K562 (cell line): ENCODE data around the gene EFHB. TPM values are rescaled to one million over a fixed set of nuclear protein-coding genes. Genes with fewer than 3 reads are reported as not detected.

Source experiments
- BCOR ChIP-seq: fragments of 450-650 bp; IDR thresholded peaks from 2 replicates; pipeline ENCODE4 v1.6.1; 2016
- BRCA1 ChIP-seq, 2 experiments: fragments of 450-650 bp in 1 of 2; sonication (generic) in 1 of 2; formaldehyde crosslinking in 1 of 2; IDR thresholded peaks; 2 replicates each; pipeline versions ENCODE4 v1.5.0 to v1.6.1; 2017 to 2020; ENCODE audit warnings: mild to moderate bottlenecking in 1 of 2, missing genetic modification reagents in 1 of 2
- CBX8 ChIP-seq: fragments of 200-600 bp; sonication (generic); IDR thresholded peaks from 2 replicates; pipeline ENCODE4 v1.6.1; 2012; ENCODE audit warnings: borderline replicate concordance, mixed run types, low read depth, mild to moderate bottlenecking, moderate library complexity, mixed read lengths, low read length, control low read depth, inconsistent platforms; ENCODE audit not compliant: poor library complexity, severe bottlenecking; ENCODE audit errors: extremely low read depth
- ESRRA ChIP-seq: fragments of 450-650 bp; IDR thresholded peaks from 2 replicates; pipeline ENCODE4 v1.6.1; 2014; ENCODE audit warnings: low read depth, mild to moderate bottlenecking, moderate library complexity, borderline replicate concordance
- FOXA1 ChIP-seq: fragments of 450-650 bp; IDR thresholded peaks from 2 replicates; pipeline ENCODE4 v1.6.1; 2016; ENCODE audit warnings: mild to moderate bottlenecking, borderline replicate concordance
- FOXM1 ChIP-seq, 2 experiments: fragments of 450-650 bp in 1 of 2; sonication (generic) in 1 of 2; formaldehyde crosslinking in 1 of 2; IDR thresholded peaks; 2 replicates each; pipeline versions ENCODE4 v1.6.1 to v1.9.0; 2017 to 2022; ENCODE audit warnings: low read depth in 2 of 2, mild to moderate bottlenecking in 2 of 2, missing genetic modification reagents in 1 of 2, moderate library complexity in 1 of 2
- NELFE ChIP-seq: IDR thresholded peaks from 2 replicates; pipeline ENCODE4 v1.6.1; 2011; ENCODE audit warnings: mild to moderate bottlenecking; ENCODE audit not compliant: insufficient read depth, insufficient read length
- NFE2L1 ChIP-seq: fragments of 450-650 bp; IDR thresholded peaks from 2 replicates; pipeline ENCODE4 v1.6.1; 2016; ENCODE audit warnings: missing genetic modification characterization, low read depth, mild to moderate bottlenecking, missing compliant biosample characterization, moderate library complexity, borderline replicate concordance
- NR3C1 ChIP-seq: sonication (generic); formaldehyde crosslinking; IDR thresholded peaks from 2 replicates; pipeline ENCODE4 v1.8.1; 2022; ENCODE audit warnings: missing genetic modification reagents
- POLR3A ChIP-seq: IDR thresholded peaks from 2 replicates; pipeline ENCODE4 v1.6.1; 2011; ENCODE audit warnings: borderline replicate concordance, mild to moderate bottlenecking, moderate library complexity; ENCODE audit not compliant: insufficient read length, insufficient read depth; ENCODE audit errors: extremely low read depth
- RFX7 ChIP-seq: fragments of 250-450 bp; sonication (Bioruptor Pico); IDR thresholded peaks from 2 replicates; pipeline ENCODE4 v1.5.1; 2021; ENCODE audit warnings: mild to moderate bottlenecking
- SRSF7 ChIP-seq: fragments of 200-400 bp; formaldehyde crosslinking; optimal IDR thresholded peaks from 2 replicates; pipeline ENCODE3; 2017; ENCODE audit warnings: mild to moderate bottlenecking, low read depth, low read length
- STAG1 ChIP-seq: sonication (generic); formaldehyde crosslinking; IDR thresholded peaks from 2 replicates; pipeline ENCODE4 v1.5.0; 2020; ENCODE audit warnings: missing genetic modification reagents, borderline replicate concordance
- TCF7 ChIP-seq: sonication (generic); IDR thresholded peaks from 2 replicates; pipeline ENCODE4 v1.6.1; 2016; ENCODE audit warnings: antibody characterized with exemption, borderline replicate concordance
- TOE1 ChIP-seq, 2 experiments: fragments of 450-650 bp in 1 of 2; sonication (generic) in 1 of 2; formaldehyde crosslinking in 1 of 2; IDR thresholded peaks; 2 replicates each; pipeline versions ENCODE4 v1.7.1 to v1.8.0; 2016 to 2022; ENCODE audit warnings: borderline replicate concordance in 2 of 2, mild to moderate bottlenecking in 2 of 2, antibody characterized with exemption in 1 of 2, inconsistent platforms in 1 of 2, low read depth in 1 of 2, missing genetic modification reagents in 1 of 2, moderate library complexity in 1 of 2
- ZBED1 ChIP-seq: IDR thresholded peaks from 2 replicates; pipeline ENCODE4 v1.6.1; 2014
- ZKSCAN1 ChIP-seq: fragments of 150-350 bp; IDR thresholded peaks from 2 replicates; pipeline ENCODE4 v1.6.1; 2016; ENCODE audit warnings: low read depth, low read length
- ZNF175 ChIP-seq: fragments of 200-800 bp; sonication (Bioruptor generic); IDR thresholded peaks from 2 replicates; pipeline ENCODE4 v1.6.1; 2016; ENCODE audit warnings: low read depth, mild to moderate bottlenecking, missing genetic modification characterization, missing compliant biosample characterization
- ZNF282 ChIP-seq: sonication (generic); formaldehyde crosslinking; IDR thresholded peaks from 2 replicates; pipeline ENCODE4 v1.8.1; 2023; ENCODE audit warnings: missing genetic modification reagents
- ZNF347 ChIP-seq: fragments of 450-650 bp; formaldehyde crosslinking; IDR thresholded peaks from 2 replicates; pipeline ENCODE4 v1.4.0; 2020; ENCODE audit warnings: low read depth, mild to moderate bottlenecking, moderate library complexity
- ZNF583 ChIP-seq: fragments of 250-450 bp; sonication (Bioruptor Pico); IDR thresholded peaks from 2 replicates; pipeline ENCODE4 v1.4.0; 2020
- polyA plus RNA-seq, 8 experiments: library from polyadenylated mRNA; depleted of rRNA in 4 of 8; stranded (reverse) in 5 of 8; unstranded in 3 of 8; fragments of >200 nt; fragmentation: Nextera tagmentation in 2 of 8; fragmentation: Illumina TruSeq in 1 of 8; extraction: Ambion mirVana in 2 of 8; extraction: Trizol in 1 of 8; gene quantifications; 2 replicates each; pipeline versions ENCODE4 v1.2.1 to v1.2.3, GENCODE V29; 2011 to 2014; ENCODE audit warnings: inconsistent platforms in 1 of 8, missing spikeins in 1 of 8
- total RNA-seq, 7 experiments: library from RNA; depleted of rRNA in 6 of 7; stranded (reverse); fragments of >200 nt in 6 of 7; fragmentation: Illumina TruSeq in 2 of 7; extraction: Trizol in 2 of 7; gene quantifications; 2 replicates each; pipeline versions ENCODE4 v1.2.1 to v1.2.3, GENCODE V29; 2011 to 2021; ENCODE audit warnings: low replicate concordance in 1 of 7
- TF ChIP-seq, protein P1 (sequence below): fragments of 450-650 bp; IDR thresholded peaks from 2 replicates; pipeline ENCODE4 v1.6.1; 2016
- TF ChIP-seq, protein P2 (sequence below): sonication (generic); formaldehyde crosslinking; IDR thresholded peaks from 2 replicates; pipeline ENCODE4 v1.8.0; 2023; ENCODE audit warnings: mild to moderate bottlenecking, missing genetic modification reagents
- TF ChIP-seq, protein P3 (sequence below): fragments of 450-650 bp; IDR thresholded peaks from 2 replicates; pipeline ENCODE4 v1.6.1; 2017; ENCODE audit warnings: antibody characterized with exemption

The EFHB gene
- total and polyA plus RNA-seq, 9 of the 15 experiments (the other 6 are each of a cell fraction or from before 2014, with no cell fraction given): 1.5 to 4.0 (median 1.8) TPM

DNA sequence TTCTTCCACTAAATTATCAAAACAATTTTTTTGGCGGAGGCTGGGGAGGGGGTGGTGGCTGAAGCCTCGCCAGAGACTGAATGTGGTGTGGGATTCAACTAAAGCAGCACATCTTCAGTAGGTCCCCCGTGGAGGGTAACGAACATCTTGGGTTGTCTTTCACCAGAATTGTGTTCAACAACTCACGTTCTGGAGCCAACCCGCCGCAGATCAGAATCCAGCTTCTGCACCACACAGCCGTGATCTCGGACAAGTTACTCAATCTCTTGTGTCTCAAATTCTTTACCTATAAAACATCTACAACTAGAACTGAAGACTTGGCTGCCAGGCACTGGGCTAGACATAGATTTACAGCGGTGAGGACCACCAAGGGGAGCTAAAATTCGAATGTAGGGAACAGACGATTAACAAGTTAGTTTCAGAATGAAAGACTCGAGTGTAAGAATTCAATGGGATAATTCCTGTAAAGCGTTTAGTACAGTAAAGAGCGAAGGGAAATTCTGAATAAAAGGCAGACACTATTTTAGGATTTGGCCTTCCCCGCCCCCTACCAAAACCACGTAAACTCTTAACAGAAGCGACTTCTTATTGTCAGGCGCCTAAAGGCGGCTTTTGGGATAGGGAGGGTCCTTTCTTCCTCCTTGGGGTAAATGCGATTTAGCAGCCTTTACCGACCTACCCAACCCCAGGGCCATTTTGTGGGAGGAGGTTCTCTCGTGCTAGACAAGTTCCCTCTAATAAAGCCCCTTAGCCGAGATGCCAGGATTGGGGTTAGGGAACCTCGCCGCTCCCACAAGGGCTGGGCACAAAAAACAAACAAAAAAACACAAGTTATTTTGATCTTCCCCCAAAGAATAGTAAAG lies 12.2 kb upstream of the EFHB start (continued):
- 0 out of 2 replicates have a peak, but pooled peaks have one; percentile 41 for TF ChIP-seq FOXM1 (IDR thresholded peaks at IDR 0.05; ENCODE audit: low read depth)
- no peak for TF ChIP-seq FOXM1 (CRISPR knock-in tag; IDR thresholded peaks at IDR 0.05; ENCODE audit: low read depth)
- no peak for TF ChIP-seq ZNF175
- no peak for TF ChIP-seq NR3C1
- TF ChIP-seq FOXA1: no peak
- no peak for TF ChIP-seq BRCA1 (IDR thresholded peaks at IDR 0.05)
- no peak for TF ChIP-seq BRCA1 (CRISPR knock-in tag; IDR thresholded peaks at IDR 0.05)
- no peak for TF ChIP-seq ZKSCAN1
- no peak; the same call in 1 of the 2 replicates for TF ChIP-seq ESRRA
- no peak for TF ChIP-seq ZBED1
- TF ChIP-seq BCOR: no peak
- TF ChIP-seq, protein P1, sequence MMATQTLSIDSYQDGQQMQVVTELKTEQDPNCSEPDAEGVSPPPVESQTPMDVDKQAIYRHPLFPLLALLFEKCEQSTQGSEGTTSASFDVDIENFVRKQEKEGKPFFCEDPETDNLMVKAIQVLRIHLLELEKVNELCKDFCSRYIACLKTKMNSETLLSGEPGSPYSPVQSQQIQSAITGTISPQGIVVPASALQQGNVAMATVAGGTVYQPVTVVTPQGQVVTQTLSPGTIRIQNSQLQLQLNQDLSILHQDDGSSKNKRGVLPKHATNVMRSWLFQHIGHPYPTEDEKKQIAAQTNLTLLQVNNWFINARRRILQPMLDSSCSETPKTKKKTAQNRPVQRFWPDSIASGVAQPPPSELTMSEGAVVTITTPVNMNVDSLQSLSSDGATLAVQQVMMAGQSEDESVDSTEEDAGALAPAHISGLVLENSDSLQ: no peak
- no peak for TF ChIP-seq SRSF7
- no peak for TF ChIP-seq STAG1 (CRISPR knock-in tag)
- no peak for TF ChIP-seq NELFE
- TF ChIP-seq TOE1 (IDR thresholded peaks at IDR 0.05; ENCODE audit: borderline replicate concordance): no peak
- TF ChIP-seq TOE1 (CRISPR knock-in tag; IDR thresholded peaks at IDR 0.05; ENCODE audit: borderline replicate concordance, low read depth): no peak
- TF ChIP-seq NFE2L1 (tag): no peak
- TF ChIP-seq, protein P2, sequence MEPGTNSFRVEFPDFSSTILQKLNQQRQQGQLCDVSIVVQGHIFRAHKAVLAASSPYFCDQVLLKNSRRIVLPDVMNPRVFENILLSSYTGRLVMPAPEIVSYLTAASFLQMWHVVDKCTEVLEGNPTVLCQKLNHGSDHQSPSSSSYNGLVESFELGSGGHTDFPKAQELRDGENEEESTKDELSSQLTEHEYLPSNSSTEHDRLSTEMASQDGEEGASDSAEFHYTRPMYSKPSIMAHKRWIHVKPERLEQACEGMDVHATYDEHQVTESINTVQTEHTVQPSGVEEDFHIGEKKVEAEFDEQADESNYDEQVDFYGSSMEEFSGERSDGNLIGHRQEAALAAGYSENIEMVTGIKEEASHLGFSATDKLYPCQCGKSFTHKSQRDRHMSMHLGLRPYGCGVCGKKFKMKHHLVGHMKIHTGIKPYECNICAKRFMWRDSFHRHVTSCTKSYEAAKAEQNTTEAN: no peak
- no peak for TF ChIP-seq ZNF347 (CRISPR knock-in tag)
- no peak for TF ChIP-seq ZNF282 (CRISPR knock-in tag)
- TF ChIP-seq TCF7: no peak
- TF ChIP-seq, protein P3, sequence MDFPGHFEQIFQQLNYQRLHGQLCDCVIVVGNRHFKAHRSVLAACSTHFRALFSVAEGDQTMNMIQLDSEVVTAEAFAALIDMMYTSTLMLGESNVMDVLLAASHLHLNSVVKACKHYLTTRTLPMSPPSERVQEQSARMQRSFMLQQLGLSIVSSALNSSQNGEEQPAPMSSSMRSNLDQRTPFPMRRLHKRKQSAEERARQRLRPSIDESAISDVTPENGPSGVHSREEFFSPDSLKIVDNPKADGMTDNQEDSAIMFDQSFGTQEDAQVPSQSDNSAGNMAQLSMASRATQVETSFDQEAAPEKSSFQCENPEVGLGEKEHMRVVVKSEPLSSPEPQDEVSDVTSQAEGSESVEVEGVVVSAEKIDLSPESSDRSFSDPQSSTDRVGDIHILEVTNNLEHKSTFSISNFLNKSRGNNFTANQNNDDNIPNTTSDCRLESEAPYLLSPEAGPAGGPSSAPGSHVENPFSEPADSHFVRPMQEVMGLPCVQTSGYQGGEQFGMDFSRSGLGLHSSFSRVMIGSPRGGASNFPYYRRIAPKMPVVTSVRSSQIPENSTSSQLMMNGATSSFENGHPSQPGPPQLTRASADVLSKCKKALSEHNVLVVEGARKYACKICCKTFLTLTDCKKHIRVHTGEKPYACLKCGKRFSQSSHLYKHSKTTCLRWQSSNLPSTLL: no peak
- TF ChIP-seq RFX7 (CRISPR knock-in tag): no peak
- TF ChIP-seq ZNF583 (CRISPR knock-in tag): no peak
- no peak for TF ChIP-seq CBX8
- TF ChIP-seq POLR3A: no peak
